Tibial nerve (tissue), 4 donors: ENCODE measurements around the gene CHST15. TPM values are rescaled to one million over a fixed set of nuclear protein-coding genes. Genes with fewer than 3 reads are reported as not detected.

Experiments
- DNase-seq, 2 donors: peaks; one replicate each; pipeline ENCODE4 v3.0.0-alpha.2; 2019; ENCODE audit warnings: low spot score in 2 of 2
- H3K27ac ChIP-seq, 4 donors: fragments of 200-600 bp; sonication (generic) in 3 of 4; one replicate each; pipeline ENCODE4 v1.5.1; 2017 to 2019; ENCODE audit warnings: mild to moderate bottlenecking in 1 of 4
- H3K27me3 ChIP-seq, 2 donors: fragments of 200-600 bp; sonication (generic) in 1 of 2; one replicate each; pipeline versions ENCODE4 v1.5.1 to v1.6.0; 2017 to 2019
- H3K36me3 ChIP-seq, 3 donors: fragments of 200-600 bp; sonication (generic); one replicate each; pipeline ENCODE4 v1.5.1; 2018 to 2019
- H3K4me1 ChIP-seq, 4 donors: fragments of 200-600 bp; sonication (generic) in 3 of 4; one replicate each; pipeline ENCODE4 v1.5.1; 2017 to 2019
- H3K4me3 ChIP-seq, 4 donors: fragments of 200-600 bp; sonication (generic) in 3 of 4; one replicate each; pipeline ENCODE4 v1.5.1; 2017 to 2019; ENCODE audit warnings: mild to moderate bottlenecking in 1 of 4, moderate library complexity in 1 of 4
- H3K9me3 ChIP-seq, 4 donors: fragments of 200-600 bp; sonication (generic) in 3 of 4; one replicate each; pipeline ENCODE4 v1.5.1; 2017 to 2019
- CTCF ChIP-seq, 5 experiments: fragments of 200-600 bp in 3 of 5; fragments of 450-650 bp in 2 of 5; sonication (generic) in 3 of 5; IDR thresholded peaks; one replicate each; pipeline ENCODE4 v1.5.1; 2016 to 2019; ENCODE audit warnings: antibody characterized with exemption in 5 of 5, mild to moderate bottlenecking in 3 of 5, moderate library complexity in 2 of 5
- EP300 ChIP-seq, 2 donors: sonication (generic); formaldehyde crosslinking; IDR thresholded peaks; one replicate each; pipeline ENCODE4 v1.6.1; 2017; ENCODE audit warnings: antibody characterized with exemption in 2 of 2, mild to moderate bottlenecking in 1 of 2
- POLR2A ChIP-seq, 2 donors: fragments of 450-650 bp; IDR thresholded peaks; one replicate each; pipeline ENCODE4 v1.6.1; 2017; ENCODE audit warnings: antibody characterized with exemption in 2 of 2, mild to moderate bottlenecking in 2 of 2, moderate library complexity in 2 of 2
- WGBS, 2 donors: methylation state at CpG; one replicate each; pipeline ENCODE4 v1.1.5; 2018; 5-methylcytosine and 5-hydroxymethylcytosine counted together
- total RNA-seq, 4 donors: library from RNA; depleted of rRNA; stranded (reverse); fragments of >200 nt; gene quantifications; one replicate each; pipeline ENCODE4 v1.1.0, GENCODE V29; 2016

CHST15 gene
- total RNA-seq, 4 donors from 2014 or later, result 29.8 to 45.6 (median 34.3) TPM

- no peaks in the 10 kb centered on the region for H3K36me3 ChIP-seq
- H3K9me3 ChIP-seq, result no peaks in the 10 kb centered on the region
- no peak for DNase-seq
- H3K4me3 ChIP-seq, result no peak overlapping the region
- no peak overlapping the region for H3K27ac ChIP-seq
- peaks cover 0 to 57% (median 31%) of the 10 kb centered on the region in 4 donors for H3K4me1 ChIP-seq
- H3K27me3 ChIP-seq, result peaks cover 0 to 4% of the 10 kb centered on the region in 2 donors
- TF ChIP-seq EP300 (IDR thresholded peaks at IDR 0.05) (peak in 1 of 2 donors; percentile 47), CTCF (IDR thresholded peaks at IDR 0.05) (no peak)
- WGBS, 2 donors, result 54 to 55% methylated on average over 12 of the region's 12 CpGs
Measured at GRCh38 chr10:124066781-124067714, 26.4 kb downstream of the CHST15 start.

GRCh38 chr10:124066126-124066700 lies 27.2 kb downstream of the CHST15 start:
- DNase-seq, result no peak
- no peak overlapping the region for H3K4me3 ChIP-seq

GRCh38 chr10:124065382-124066125 lies 27.8 kb downstream of the CHST15 start:
- Histone ChIP-seq H3K4me1 (peaks cover 0 to 57% (median 28%) of the 10 kb centered on the region in 4 donors), H3K27ac (peak overlapping the region in 2 of 4 donors; percentile 37 to 69), H3K27me3 (peaks cover 0 to 4% of the 10 kb centered on the region in 2 donors), H3K9me3 (no peaks in the 10 kb centered on the region), H3K36me3 (no peaks in the 10 kb centered on the region), H3K4me3 (no peak overlapping the region)
- 57 to 58% methylated on average over 12 of the region's 12 CpGs for WGBS, 2 donors
- TF ChIP-seq CTCF (IDR thresholded peaks at IDR 0.05) (no peak), POLR2A (IDR thresholded peaks at IDR 0.05) (no peak), EP300 (IDR thresholded peaks at IDR 0.05) (no peak)
- no peak for DNase-seq

More at GRCh38 chr10:124066126-124066700, 27.2 kb downstream of the CHST15 start:
- WGBS, 2 donors, result 44 to 52% methylated on average over 12 of the region's 12 CpGs
- Histone ChIP-seq H3K4me1 (peaks cover 0 to 57% (median 28%) of the 10 kb centered on the region in 4 donors), H3K9me3 (no peaks in the 10 kb centered on the region), H3K36me3 (no peaks in the 10 kb centered on the region), H3K27ac (peak overlapping the region in 1 of 4 donors; percentile 69), H3K27me3 (peaks cover 0 to 4% of the 10 kb centered on the region in 2 donors)
- TF ChIP-seq CTCF (IDR thresholded peaks at IDR 0.05), result no peak
- no peak for TF ChIP-seq POLR2A (IDR thresholded peaks at IDR 0.05)
- no peak for TF ChIP-seq EP300 (IDR thresholded peaks at IDR 0.05)

GRCh38 chr10:124064676-124065075 lies 28.7 kb downstream of the CHST15 start:
- no peak for TF ChIP-seq POLR2A (IDR thresholded peaks at IDR 0.05)
- no peak for TF ChIP-seq CTCF (IDR thresholded peaks at IDR 0.05)
- no peak for TF ChIP-seq EP300 (IDR thresholded peaks at IDR 0.05)
- no peak overlapping the region for H3K4me3 ChIP-seq
- H3K36me3 ChIP-seq, result no peaks in the 10 kb centered on the region
- no peak for DNase-seq
- H3K9me3 ChIP-seq, result no peaks in the 10 kb centered on the region
- H3K27me3 ChIP-seq, result peaks cover 0 to 4% of the 10 kb centered on the region in 2 donors
- WGBS, 2 donors, result 78 to 81% methylated on average over 5 to 6 of the region's 6 CpGs
- peaks cover 0 to 57% (median 28%) of the 10 kb centered on the region in 4 donors for H3K4me1 ChIP-seq
- H3K27ac ChIP-seq, result peak overlapping the region in 2 of 4 donors; percentile 69 to 71
